NB4 (cell line): ENCODE measurements around the gene TTC19.

ENCODE experiments used
- MAX ChIP-seq: IDR thresholded peaks from 2 replicates; pipeline ENCODE4 v1.6.1; 2011; ENCODE audit warnings: low read depth, low read length
- MYC ChIP-seq: IDR thresholded peaks from 2 replicates; pipeline ENCODE4 v1.6.1; 2011; ENCODE audit warnings: low read depth, low read length
- POLR2A ChIP-seq: IDR thresholded peaks from 2 replicates; pipeline ENCODE4 v1.6.1; 2011; ENCODE audit warnings: mild to moderate bottlenecking; ENCODE audit not compliant: insufficient read length; ENCODE audit errors: extremely low read depth
- TF ChIP-seq, protein P1 (sequence below): IDR thresholded peaks from one replicate; pipeline ENCODE4 v1.5.1; 2012; ENCODE audit warnings: low read depth, low read length

DNA sequence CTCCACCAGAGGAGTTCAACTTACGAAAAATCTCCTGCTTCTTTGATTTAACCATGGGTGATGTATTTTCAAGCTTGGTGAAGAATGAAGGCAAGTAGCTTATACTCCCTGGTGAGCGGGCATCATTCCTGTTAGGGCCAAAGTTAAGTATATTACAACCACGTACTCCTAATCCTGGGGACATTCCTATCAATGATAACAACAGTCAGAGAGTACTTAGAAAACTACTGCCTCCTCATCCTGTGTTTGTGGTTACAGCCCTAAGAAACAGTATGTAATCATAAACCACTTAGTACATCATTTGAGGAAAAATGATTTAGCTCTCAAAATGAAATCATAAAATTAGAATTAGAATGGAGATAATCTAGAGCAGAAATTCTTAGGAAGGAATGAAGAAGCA lies 47.3 kb downstream of the TTC19 start:
- TF ChIP-seq POLR2A (no peak), MYC (no peak), MAX (no peak)
- TF ChIP-seq, protein P1, sequence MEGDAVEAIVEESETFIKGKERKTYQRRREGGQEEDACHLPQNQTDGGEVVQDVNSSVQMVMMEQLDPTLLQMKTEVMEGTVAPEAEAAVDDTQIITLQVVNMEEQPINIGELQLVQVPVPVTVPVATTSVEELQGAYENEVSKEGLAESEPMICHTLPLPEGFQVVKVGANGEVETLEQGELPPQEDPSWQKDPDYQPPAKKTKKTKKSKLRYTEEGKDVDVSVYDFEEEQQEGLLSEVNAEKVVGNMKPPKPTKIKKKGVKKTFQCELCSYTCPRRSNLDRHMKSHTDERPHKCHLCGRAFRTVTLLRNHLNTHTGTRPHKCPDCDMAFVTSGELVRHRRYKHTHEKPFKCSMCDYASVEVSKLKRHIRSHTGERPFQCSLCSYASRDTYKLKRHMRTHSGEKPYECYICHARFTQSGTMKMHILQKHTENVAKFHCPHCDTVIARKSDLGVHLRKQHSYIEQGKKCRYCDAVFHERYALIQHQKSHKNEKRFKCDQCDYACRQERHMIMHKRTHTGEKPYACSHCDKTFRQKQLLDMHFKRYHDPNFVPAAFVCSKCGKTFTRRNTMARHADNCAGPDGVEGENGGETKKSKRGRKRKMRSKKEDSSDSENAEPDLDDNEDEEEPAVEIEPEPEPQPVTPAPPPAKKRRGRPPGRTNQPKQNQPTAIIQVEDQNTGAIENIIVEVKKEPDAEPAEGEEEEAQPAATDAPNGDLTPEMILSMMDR: no peak
